ENCODE results near the gene CKAP2L. TPM values are rescaled to one million over a fixed set of nuclear protein-coding genes. Genes with fewer than 3 reads are reported as not detected.

The CKAP2L gene
- total and polyA plus RNA-seq, 2 experiments from 2014 or later = 16.2 to 30.2 TPM

- Mint-ChIP-seq H3K4me3 (no peak overlapping the region), H3K27ac (no peak overlapping the region), H3K27me3 (ENCODE audit: insufficient read depth, low read depth, poor library complexity) (peaks cover 2% of the 10 kb centered on the region), H3K4me1 (peaks cover 36% of the 10 kb centered on the region), H3K9me3 (peaks cover 4% of the 10 kb centered on the region), H3K36me3 (ENCODE audit: low read depth) (peaks cover 5% of the 10 kb centered on the region; the same call in 1 of the 3 replicates)
- TF ChIP-seq EZH2phosphoT487 (IDR thresholded peaks at IDR 0.05; ENCODE audit: unreplicated experiment) = no peak
- TF ChIP-seq, protein P1, sequence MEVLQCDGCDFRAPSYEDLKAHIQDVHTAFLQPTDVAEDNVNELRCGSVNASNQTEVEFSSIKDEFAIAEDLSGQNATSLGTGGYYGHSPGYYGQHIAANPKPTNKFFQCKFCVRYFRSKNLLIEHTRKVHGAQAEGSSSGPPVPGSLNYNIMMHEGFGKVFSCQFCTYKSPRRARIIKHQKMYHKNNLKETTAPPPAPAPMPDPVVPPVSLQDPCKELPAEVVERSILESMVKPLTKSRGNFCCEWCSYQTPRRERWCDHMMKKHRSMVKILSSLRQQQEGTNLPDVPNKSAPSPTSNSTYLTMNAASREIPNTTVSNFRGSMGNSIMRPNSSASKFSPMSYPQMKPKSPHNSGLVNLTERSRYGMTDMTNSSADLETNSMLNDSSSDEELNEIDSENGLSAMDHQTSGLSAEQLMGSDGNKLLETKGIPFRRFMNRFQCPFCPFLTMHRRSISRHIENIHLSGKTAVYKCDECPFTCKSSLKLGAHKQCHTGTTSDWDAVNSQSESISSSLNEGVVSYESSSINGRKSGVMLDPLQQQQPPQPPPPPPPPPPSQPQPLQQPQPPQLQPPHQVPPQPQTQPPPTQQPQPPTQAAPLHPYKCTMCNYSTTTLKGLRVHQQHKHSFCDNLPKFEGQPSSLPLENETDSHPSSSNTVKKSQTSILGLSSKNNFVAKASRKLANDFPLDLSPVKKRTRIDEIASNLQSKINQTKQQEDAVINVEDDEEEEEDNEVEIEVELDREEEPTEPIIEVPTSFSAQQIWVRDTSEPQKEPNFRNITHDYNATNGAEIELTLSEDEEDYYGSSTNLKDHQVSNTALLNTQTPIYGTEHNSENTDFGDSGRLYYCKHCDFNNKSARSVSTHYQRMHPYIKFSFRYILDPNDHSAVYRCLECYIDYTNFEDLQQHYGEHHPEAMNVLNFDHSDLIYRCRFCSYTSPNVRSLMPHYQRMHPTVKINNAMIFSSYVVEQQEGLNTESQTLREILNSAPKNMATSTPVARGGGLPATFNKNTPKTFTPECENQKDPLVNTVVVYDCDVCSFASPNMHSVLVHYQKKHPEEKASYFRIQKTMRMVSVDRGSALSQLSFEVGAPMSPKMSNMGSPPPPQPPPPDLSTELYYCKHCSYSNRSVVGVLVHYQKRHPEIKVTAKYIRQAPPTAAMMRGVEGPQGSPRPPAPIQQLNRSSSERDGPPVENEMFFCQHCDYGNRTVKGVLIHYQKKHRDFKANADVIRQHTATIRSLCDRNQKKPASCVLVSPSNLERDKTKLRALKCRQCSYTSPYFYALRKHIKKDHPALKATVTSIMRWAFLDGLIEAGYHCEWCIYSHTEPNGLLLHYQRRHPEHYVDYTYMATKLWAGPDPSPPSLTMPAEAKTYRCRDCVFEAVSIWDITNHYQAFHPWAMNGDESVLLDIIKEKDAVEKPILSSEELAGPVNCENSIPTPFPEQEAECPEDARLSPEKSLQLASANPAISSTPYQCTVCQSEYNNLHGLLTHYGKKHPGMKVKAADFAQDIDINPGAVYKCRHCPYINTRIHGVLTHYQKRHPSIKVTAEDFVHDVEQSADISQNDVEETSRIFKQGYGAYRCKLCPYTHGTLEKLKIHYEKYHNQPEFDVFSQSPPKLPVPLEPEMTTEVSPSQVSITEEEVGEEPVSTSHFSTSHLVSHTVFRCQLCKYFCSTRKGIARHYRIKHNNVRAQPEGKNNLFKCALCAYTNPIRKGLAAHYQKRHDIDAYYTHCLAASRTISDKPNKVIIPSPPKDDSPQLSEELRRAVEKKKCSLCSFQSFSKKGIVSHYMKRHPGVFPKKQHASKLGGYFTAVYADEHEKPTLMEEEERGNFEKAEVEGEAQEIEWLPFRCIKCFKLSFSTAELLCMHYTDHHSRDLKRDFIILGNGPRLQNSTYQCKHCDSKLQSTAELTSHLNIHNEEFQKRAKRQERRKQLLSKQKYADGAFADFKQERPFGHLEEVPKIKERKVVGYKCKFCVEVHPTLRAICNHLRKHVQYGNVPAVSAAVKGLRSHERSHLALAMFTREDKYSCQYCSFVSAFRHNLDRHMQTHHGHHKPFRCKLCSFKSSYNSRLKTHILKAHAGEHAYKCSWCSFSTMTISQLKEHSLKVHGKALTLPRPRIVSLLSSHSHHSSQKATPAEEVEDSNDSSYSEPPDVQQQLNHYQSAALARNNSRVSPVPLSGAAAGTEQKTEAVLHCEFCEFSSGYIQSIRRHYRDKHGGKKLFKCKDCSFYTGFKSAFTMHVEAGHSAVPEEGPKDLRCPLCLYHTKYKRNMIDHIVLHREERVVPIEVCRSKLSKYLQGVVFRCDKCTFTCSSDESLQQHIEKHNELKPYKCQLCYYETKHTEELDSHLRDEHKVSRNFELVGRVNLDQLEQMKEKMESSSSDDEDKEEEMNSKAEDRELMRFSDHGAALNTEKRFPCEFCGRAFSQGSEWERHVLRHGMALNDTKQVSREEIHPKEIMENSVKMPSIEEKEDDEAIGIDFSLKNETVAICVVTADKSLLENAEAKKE (CRISPR knock-in tag; IDR thresholded peaks at IDR 0.05) = no peak
- TF ChIP-seq ZNF114 (CRISPR knock-in tag; IDR thresholded peaks at IDR 0.05) = no peak
- no peak for TF ChIP-seq EZH2 (IDR thresholded peaks at IDR 0.05; ENCODE audit: low read depth, unreplicated experiment)
- TF ChIP-seq CREB1 (CRISPR knock-in tag; IDR thresholded peaks at IDR 0.05; ENCODE audit: low read depth) = no peak
- TF ChIP-seq NANOG (IDR thresholded peaks at IDR 0.05; ENCODE audit: borderline replicate concordance) = no peak
- TF ChIP-seq, protein P2, sequence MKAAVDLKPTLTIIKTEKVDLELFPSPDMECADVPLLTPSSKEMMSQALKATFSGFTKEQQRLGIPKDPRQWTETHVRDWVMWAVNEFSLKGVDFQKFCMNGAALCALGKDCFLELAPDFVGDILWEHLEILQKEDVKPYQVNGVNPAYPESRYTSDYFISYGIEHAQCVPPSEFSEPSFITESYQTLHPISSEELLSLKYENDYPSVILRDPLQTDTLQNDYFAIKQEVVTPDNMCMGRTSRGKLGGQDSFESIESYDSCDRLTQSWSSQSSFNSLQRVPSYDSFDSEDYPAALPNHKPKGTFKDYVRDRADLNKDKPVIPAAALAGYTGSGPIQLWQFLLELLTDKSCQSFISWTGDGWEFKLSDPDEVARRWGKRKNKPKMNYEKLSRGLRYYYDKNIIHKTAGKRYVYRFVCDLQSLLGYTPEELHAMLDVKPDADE (IDR thresholded peaks at IDR 0.05) = no peak
- no peak for TF ChIP-seq REST (IDR thresholded peaks at IDR 0.05; ENCODE audit: unreplicated experiment)
- TF ChIP-seq CTCF (conservative IDR thresholded peaks at IDR 0.05; ENCODE audit: low read depth in 2 of 2) = no peak
- TF ChIP-seq POLR2AphosphoS5 (IDR thresholded peaks at IDR 0.05; ENCODE audit: low read depth) = no peak
- no peak for TF ChIP-seq STAT1 (IDR thresholded peaks at IDR 0.05; ENCODE audit: unreplicated experiment)
- TF ChIP-seq ZNF331 (CRISPR knock-in tag; IDR thresholded peaks at IDR 0.05; ENCODE audit: low read depth) = no peak
- H3F3A ChIP-seq (replicated peaks; ENCODE audit: low read depth) = no peaks in the 10 kb centered on the region
- H3K4me1 ChIP-seq (ENCODE audit: insufficient read depth) = peaks cover 28% of the 10 kb centered on the region
- peaks cover 18% of the 10 kb centered on the region for H3K9me2 ChIP-seq (ENCODE audit: insufficient read depth)
- no peak for DNase-seq (ENCODE audit: low spot score)
- H3K27ac ChIP-seq (ENCODE audit: low read depth) = no peak overlapping the region
- no peaks in the 10 kb centered on the region for H3K36me3 ChIP-seq (ENCODE audit: insufficient read depth)
- no peak for ATAC-seq
- H3K27me3 ChIP-seq (ENCODE audit: insufficient read depth) = no peaks in the 10 kb centered on the region
- H2AFZ ChIP-seq = no peak overlapping the region
- H3K4me2 ChIP-seq = no peak overlapping the region
- H3K4me3 ChIP-seq = no peak overlapping the region
- H4K20me1 ChIP-seq (replicated peaks; ENCODE audit: insufficient read depth) = no peaks in the 10 kb centered on the region
- H3K79me2 ChIP-seq (replicated peaks; ENCODE audit: insufficient read depth) = no peaks in the 10 kb centered on the region
Measured at GRCh38 chr2:112787729-112788393, 23.5 kb upstream of the CKAP2L start.

All from GM23338 (cell line).